Mammary epithelial cell (primary cell): ENCODE data around the gene KIF5B.
"Not testable (repeated sequence)": the region's sequence is repeated elsewhere in the genome, so short reads cannot be mapped to it uniquely, and the experiment has no call there.

Experiments used
- EZH2 ChIP-seq: IDR thresholded peaks from 2 replicates; pipeline ENCODE4 v1.6.1; 2012; ENCODE audit warnings: low read length, inconsistent platforms, borderline replicate concordance
- TF ChIP-seq, protein P1 (sequence below), 2 donors: IDR thresholded peaks in 1 of 2; conservative IDR thresholded peaks in 1 of 2; 2 replicates each; pipeline ENCODE4 v1.5.1; 2011 to 2012; ENCODE audit warnings: inconsistent platforms in 2 of 2, low read length in 2 of 2, mild to moderate bottlenecking in 2 of 2, control low read depth in 1 of 2, low read depth in 1 of 2; ENCODE audit not compliant: insufficient read depth in 1 of 2; ENCODE audit errors: extremely low read depth in 1 of 2

DNA sequence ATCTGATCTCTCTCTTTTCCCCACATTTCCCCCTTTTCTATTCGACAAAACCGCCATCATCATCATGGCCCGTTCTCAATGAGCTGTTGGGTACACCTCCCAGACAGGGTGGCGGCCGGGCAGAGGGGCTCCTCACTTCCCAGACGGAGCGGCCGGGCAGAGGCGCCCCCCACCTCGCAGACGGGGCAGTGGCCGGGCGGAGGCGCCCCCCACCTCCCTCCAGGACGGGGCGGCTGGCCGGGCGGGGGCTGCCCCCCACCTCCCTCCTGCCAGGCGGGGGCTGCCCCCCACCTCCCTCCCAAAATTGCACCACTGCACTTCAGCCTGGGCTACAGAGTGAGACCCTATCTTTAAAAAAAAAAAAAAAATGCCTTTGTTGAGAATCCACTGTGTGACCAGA is 77.2 kb downstream of the KIF5B start:
- not testable (repeated sequence) for TF ChIP-seq EZH2
- TF ChIP-seq, protein P1, sequence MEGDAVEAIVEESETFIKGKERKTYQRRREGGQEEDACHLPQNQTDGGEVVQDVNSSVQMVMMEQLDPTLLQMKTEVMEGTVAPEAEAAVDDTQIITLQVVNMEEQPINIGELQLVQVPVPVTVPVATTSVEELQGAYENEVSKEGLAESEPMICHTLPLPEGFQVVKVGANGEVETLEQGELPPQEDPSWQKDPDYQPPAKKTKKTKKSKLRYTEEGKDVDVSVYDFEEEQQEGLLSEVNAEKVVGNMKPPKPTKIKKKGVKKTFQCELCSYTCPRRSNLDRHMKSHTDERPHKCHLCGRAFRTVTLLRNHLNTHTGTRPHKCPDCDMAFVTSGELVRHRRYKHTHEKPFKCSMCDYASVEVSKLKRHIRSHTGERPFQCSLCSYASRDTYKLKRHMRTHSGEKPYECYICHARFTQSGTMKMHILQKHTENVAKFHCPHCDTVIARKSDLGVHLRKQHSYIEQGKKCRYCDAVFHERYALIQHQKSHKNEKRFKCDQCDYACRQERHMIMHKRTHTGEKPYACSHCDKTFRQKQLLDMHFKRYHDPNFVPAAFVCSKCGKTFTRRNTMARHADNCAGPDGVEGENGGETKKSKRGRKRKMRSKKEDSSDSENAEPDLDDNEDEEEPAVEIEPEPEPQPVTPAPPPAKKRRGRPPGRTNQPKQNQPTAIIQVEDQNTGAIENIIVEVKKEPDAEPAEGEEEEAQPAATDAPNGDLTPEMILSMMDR (conservative IDR thresholded peaks at IDR 0.05 in 1 of 2, IDR thresholded peaks at IDR 0.05 in 1 of 2; ENCODE audit: extremely low read depth in 1 of 2, insufficient read depth in 1 of 2, low read depth in 1 of 2, low read length in 2 of 2), result not testable (repeated sequence)
